Astrocyte (in vitro differentiated cells and primary cell): Measurements from ENCODE around the gene ITGB3BP. TPM values are rescaled to one million over a fixed set of nuclear protein-coding genes. Genes with fewer than 3 reads are reported as not detected.

Source experiments
- DNase-seq: peaks from one replicate; pipeline ENCODE4 v3.0.0-alpha.2; 2010; ENCODE audit warnings: low read depth
- FAIRE-seq: peaks from 2 replicates; lab custom pipeline; 2011; peaks lifted over from hg19 to GRCh38; lab: Jason Lieb, UNC
- H2AFZ ChIP-seq: 2 replicates; pipeline ENCODE4 v1.6.0; 2012; ENCODE audit warnings: low read depth, low read length, inconsistent platforms
- H3K27ac ChIP-seq: 2 replicates; pipeline ENCODE4 v1.5.1; 2011; ENCODE audit warnings: low read depth, low read length, inconsistent platforms
- H3K27me3 ChIP-seq: 2 replicates; pipeline ENCODE4 v1.6.0; 2011; ENCODE audit warnings: low read length, inconsistent platforms; ENCODE audit not compliant: insufficient read depth
- H3K36me3 ChIP-seq: 2 replicates; pipeline ENCODE4 v1.5.1; 2011; ENCODE audit warnings: low read length, inconsistent platforms; ENCODE audit not compliant: insufficient read depth
- H3K4me1 ChIP-seq: 2 replicates; pipeline ENCODE4 v1.5.1; 2011; ENCODE audit warnings: low read length, inconsistent platforms; ENCODE audit not compliant: insufficient read depth
- H3K4me2 ChIP-seq: 2 replicates; pipeline ENCODE4 v1.6.0; 2012; ENCODE audit warnings: low read length, inconsistent platforms
- H3K4me3 ChIP-seq: 2 replicates; pipeline ENCODE4 v1.5.1; 2011; ENCODE audit warnings: low read depth, mild to moderate bottlenecking, low read length, inconsistent platforms; ENCODE audit not compliant: insufficient read depth
- H3K79me2 ChIP-seq: 2 replicates; pipeline ENCODE4 v1.6.0; 2012; ENCODE audit warnings: mild to moderate bottlenecking, low read length, inconsistent platforms; ENCODE audit not compliant: insufficient read depth
- H3K9ac ChIP-seq: 2 replicates; pipeline ENCODE4 v1.6.0; 2012; ENCODE audit warnings: mild to moderate bottlenecking, low read length, inconsistent platforms
- H3K9me3 ChIP-seq: 2 replicates; pipeline ENCODE4 v1.5.1; 2012; ENCODE audit warnings: low read depth, mild to moderate bottlenecking, low read length, inconsistent platforms; ENCODE audit not compliant: insufficient read depth
- H4K20me1 ChIP-seq: 2 replicates; pipeline ENCODE4 v1.6.0; 2012; ENCODE audit warnings: low read length, inconsistent platforms; ENCODE audit not compliant: insufficient read depth
- H3K27ac Mint-ChIP-seq: one replicate; pipeline ENCODE4 v1.8.0; 2021; ENCODE audit warnings: mild to moderate bottlenecking, mixed read lengths; ENCODE audit not compliant: unreplicated experiment
- H3K27me3 Mint-ChIP-seq: one replicate; pipeline ENCODE4 v1.8.0; 2021; ENCODE audit warnings: low read depth, mixed read lengths; ENCODE audit not compliant: unreplicated experiment
- H3K36me3 Mint-ChIP-seq: one replicate; pipeline ENCODE4 v1.8.0; 2021; ENCODE audit warnings: low read depth, mixed read lengths; ENCODE audit not compliant: unreplicated experiment
- H3K4me1 Mint-ChIP-seq: one replicate; pipeline ENCODE4 v1.8.0; 2021; ENCODE audit warnings: low read depth, mixed read lengths; ENCODE audit not compliant: unreplicated experiment
- H3K4me3 Mint-ChIP-seq: one replicate; pipeline ENCODE4 v1.8.0; 2021; ENCODE audit warnings: mild to moderate bottlenecking, moderate library complexity, mixed read lengths; ENCODE audit not compliant: unreplicated experiment
- H3K9me3 Mint-ChIP-seq: one replicate; pipeline ENCODE4 v1.8.0; 2021; ENCODE audit warnings: mild to moderate bottlenecking, mixed read lengths; ENCODE audit not compliant: unreplicated experiment
- EZH2 ChIP-seq: IDR thresholded peaks from 2 replicates; pipeline ENCODE4 v1.6.1; 2012; ENCODE audit warnings: mild to moderate bottlenecking, low read length, inconsistent platforms; ENCODE audit not compliant: insufficient read depth
- total RNA-seq: library from RNA; stranded (reverse); gene quantifications from 2 replicates; pipeline ENCODE4 v1.2.1, GENCODE V29; 2021
- TF ChIP-seq, protein P1 (sequence below): IDR thresholded peaks from 2 replicates; pipeline ENCODE4 v1.5.1; 2011; ENCODE audit warnings: low read depth, mild to moderate bottlenecking, inconsistent platforms, low read length, moderate library complexity; ENCODE audit not compliant: insufficient read depth

Gene ITGB3BP
- total RNA-seq, 1 donor from 2014 or later = 15.6 TPM

DNA sequence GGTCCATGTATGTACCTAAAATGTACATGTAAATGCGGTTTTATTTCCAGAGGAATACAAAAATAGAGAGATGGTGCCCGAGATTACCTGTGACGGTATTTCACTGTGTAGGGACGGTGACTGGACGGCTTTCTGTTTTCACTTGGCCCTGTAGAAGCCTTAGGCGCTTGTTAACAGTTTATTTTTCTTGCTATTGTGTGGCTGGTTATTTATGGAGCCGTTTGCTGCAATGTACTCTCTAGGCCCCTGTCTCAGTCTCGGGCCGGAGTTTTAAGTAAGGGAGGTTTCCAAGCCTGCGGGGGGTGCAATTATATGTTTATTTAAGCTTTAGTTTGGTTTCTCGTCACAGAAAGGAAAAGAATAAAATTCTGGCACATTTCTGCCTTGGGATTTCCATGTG, 713 bp upstream of the ITGB3BP start:
- Histone ChIP-seq H3K27ac (peak overlapping the region; percentile 88), H3K27me3 (no peaks in the 10 kb centered on the region), H3K4me1 (peaks cover 6% of the 10 kb centered on the region), H3K9me3 (no peaks in the 10 kb centered on the region), H3K4me3 (peak overlapping the region; percentile 97), H3K4me2 (peak overlapping the region; percentile 90), H3K9ac (peak overlapping the region; percentile 89), H2AFZ (peak overlapping the region; percentile 96), H4K20me1 (no peaks in the 10 kb centered on the region), H3K79me2 (peaks cover 39% of the 10 kb centered on the region), H3K36me3 (no peaks in the 10 kb centered on the region)
- DNase-seq (no peak), FAIRE-seq (no peak)
- TF ChIP-seq, protein P1, sequence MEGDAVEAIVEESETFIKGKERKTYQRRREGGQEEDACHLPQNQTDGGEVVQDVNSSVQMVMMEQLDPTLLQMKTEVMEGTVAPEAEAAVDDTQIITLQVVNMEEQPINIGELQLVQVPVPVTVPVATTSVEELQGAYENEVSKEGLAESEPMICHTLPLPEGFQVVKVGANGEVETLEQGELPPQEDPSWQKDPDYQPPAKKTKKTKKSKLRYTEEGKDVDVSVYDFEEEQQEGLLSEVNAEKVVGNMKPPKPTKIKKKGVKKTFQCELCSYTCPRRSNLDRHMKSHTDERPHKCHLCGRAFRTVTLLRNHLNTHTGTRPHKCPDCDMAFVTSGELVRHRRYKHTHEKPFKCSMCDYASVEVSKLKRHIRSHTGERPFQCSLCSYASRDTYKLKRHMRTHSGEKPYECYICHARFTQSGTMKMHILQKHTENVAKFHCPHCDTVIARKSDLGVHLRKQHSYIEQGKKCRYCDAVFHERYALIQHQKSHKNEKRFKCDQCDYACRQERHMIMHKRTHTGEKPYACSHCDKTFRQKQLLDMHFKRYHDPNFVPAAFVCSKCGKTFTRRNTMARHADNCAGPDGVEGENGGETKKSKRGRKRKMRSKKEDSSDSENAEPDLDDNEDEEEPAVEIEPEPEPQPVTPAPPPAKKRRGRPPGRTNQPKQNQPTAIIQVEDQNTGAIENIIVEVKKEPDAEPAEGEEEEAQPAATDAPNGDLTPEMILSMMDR = no peak
- TF ChIP-seq EZH2 = no peak
- no peaks in the 10 kb centered on the region for H3K27me3 Mint-ChIP-seq
- peaks cover 2% of the 10 kb centered on the region for H3K4me1 Mint-ChIP-seq
- H3K27ac Mint-ChIP-seq = peak overlapping the region; percentile 96
- H3K9me3 Mint-ChIP-seq = no peaks in the 10 kb centered on the region
- H3K4me3 Mint-ChIP-seq = peak overlapping the region; percentile 97
- H3K36me3 Mint-ChIP-seq = no peaks in the 10 kb centered on the region

DNA sequence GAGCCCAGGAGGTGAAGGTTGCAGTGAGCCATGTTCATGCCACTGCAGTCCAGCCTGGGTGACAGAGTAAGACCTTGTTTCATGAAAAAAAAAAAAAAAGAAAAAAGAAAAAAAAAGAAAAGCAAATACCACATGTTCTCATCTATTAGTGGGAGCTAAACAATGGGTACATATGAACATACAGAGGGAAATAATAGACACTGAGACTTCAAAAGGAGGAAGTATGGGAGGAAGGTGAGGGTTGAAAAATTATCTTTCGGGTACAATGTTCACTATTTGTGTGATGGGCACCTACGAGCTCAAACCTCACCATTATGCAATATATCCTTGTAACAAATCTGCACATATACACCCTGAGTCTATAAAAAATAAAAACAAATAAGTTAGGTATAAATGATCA, 6.4 kb downstream of the ITGB3BP start:
- Histone ChIP-seq H4K20me1 (no peaks in the 10 kb centered on the region), H3K36me3 (no peaks in the 10 kb centered on the region), H3K4me1 (no peaks in the 10 kb centered on the region), H3K9me3 (no peaks in the 10 kb centered on the region), H3K27ac (no peak overlapping the region), H2AFZ (no peak overlapping the region), H3K4me3 (no peak overlapping the region), H3K79me2 (peaks cover 15% of the 10 kb centered on the region), H3K9ac (no peak overlapping the region), H3K4me2 (no peak overlapping the region), H3K27me3 (no peaks in the 10 kb centered on the region)
- DNase-seq = no peak
- no peak for TF ChIP-seq EZH2
- TF ChIP-seq, protein P1 = no peak
- H3K4me3 Mint-ChIP-seq = no peak overlapping the region
- no peaks in the 10 kb centered on the region for H3K9me3 Mint-ChIP-seq
- no peak for FAIRE-seq
- H3K27me3 Mint-ChIP-seq = no peaks in the 10 kb centered on the region
- H3K4me1 Mint-ChIP-seq = no peaks in the 10 kb centered on the region
- H3K27ac Mint-ChIP-seq = no peak overlapping the region
- no peaks in the 10 kb centered on the region for H3K36me3 Mint-ChIP-seq

DNA sequence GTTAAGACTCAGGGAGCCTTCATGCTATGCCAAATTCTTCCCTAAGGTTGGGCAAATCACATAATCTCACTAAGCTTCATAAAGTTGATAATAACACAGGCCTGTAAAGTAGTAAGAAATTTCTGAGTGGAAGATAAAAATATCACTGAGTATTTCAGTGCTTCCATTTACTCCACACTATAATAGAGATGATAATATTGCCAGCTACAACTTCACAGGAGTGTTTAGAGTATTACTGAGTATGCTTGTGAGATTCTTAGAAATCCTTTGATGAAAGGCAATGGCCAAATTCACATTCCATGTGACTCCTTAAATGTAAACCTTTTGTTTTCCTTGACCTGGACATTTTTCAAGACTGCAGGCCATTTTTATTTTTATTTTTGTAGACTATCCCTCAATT, 10.4 kb downstream of the ITGB3BP start:
- no peaks in the 10 kb centered on the region for H3K4me1 Mint-ChIP-seq
- Histone ChIP-seq H3K36me3 (peaks cover 3% of the 10 kb centered on the region), H3K4me1 (no peaks in the 10 kb centered on the region), H3K9ac (no peak overlapping the region), H3K4me2 (no peak overlapping the region), H3K4me3 (no peak overlapping the region), H3K27me3 (no peaks in the 10 kb centered on the region), H3K9me3 (no peaks in the 10 kb centered on the region), H2AFZ (no peak overlapping the region), H3K27ac (no peak overlapping the region), H4K20me1 (no peaks in the 10 kb centered on the region), H3K79me2 (no peaks in the 10 kb centered on the region)
- H3K27ac Mint-ChIP-seq = peak overlapping the region; percentile 7
- FAIRE-seq = no peak
- H3K36me3 Mint-ChIP-seq = no peaks in the 10 kb centered on the region
- H3K27me3 Mint-ChIP-seq = no peaks in the 10 kb centered on the region
- no peak for DNase-seq
- no peaks in the 10 kb centered on the region for H3K9me3 Mint-ChIP-seq
- TF ChIP-seq, protein P1 = no peak
- TF ChIP-seq EZH2 = no peak
- H3K4me3 Mint-ChIP-seq = no peak overlapping the region
